Mesothelial cell of epicardium (in vitro differentiated cells): ENCODE measurements around the gene ALOXE3. TPM values are rescaled to one million over a fixed set of nuclear protein-coding genes. Genes with fewer than 3 reads are reported as not detected.

Source experiments
- DNase-seq, 2 experiments: peaks; one replicate each; pipeline ENCODE4 v3.0.0; 2021; ENCODE audit warnings: low spot score in 2 of 2; ENCODE audit not compliant: unreplicated experiment in 2 of 2
- H3K27ac Mint-ChIP-seq: 2 replicates; pipeline ENCODE4 v1.8.0; 2021; ENCODE audit warnings: mixed read lengths
- H3K27me3 Mint-ChIP-seq: 2 replicates; pipeline ENCODE4 v1.8.0; 2021; ENCODE audit warnings: low read depth, mixed read lengths
- H3K36me3 Mint-ChIP-seq: 2 replicates; pipeline ENCODE4 v1.8.0; 2021; ENCODE audit warnings: mixed read lengths
- H3K4me1 Mint-ChIP-seq: 2 replicates; pipeline ENCODE4 v1.8.0; 2021; ENCODE audit warnings: mixed read lengths
- H3K4me3 Mint-ChIP-seq: 2 replicates; pipeline ENCODE4 v1.8.0; 2021; ENCODE audit warnings: mild to moderate bottlenecking, moderate library complexity, mixed read lengths
- H3K9me3 Mint-ChIP-seq: 2 replicates; pipeline ENCODE4 v1.8.0; 2021; ENCODE audit warnings: mixed read lengths
- CTCF ChIP-seq: fragments of 200-600 bp; sonication (generic); IDR thresholded peaks from one replicate; pipeline ENCODE4 v1.5.0; 2021; ENCODE audit warnings: antibody characterized with exemption; ENCODE audit not compliant: unreplicated experiment
- total RNA-seq: library from RNA; stranded (reverse); gene quantifications from 3 replicates; pipeline ENCODE4 v1.2.1, GENCODE V29; 2021

The ALOXE3 gene
- total RNA-seq, 1 donor from 2014 or later: 0.09 TPM

GRCh38 chr17:8144401-8145231 is 26.3 kb upstream of the ALOXE3 start:
- H3K4me1 Mint-ChIP-seq: no peaks in the 10 kb centered on the region
- peaks cover 44% of the 10 kb centered on the region for H3K36me3 Mint-ChIP-seq
- H3K27ac Mint-ChIP-seq: no peak overlapping the region
- no peak for DNase-seq
- no peaks in the 10 kb centered on the region for H3K9me3 Mint-ChIP-seq
- no peak for TF ChIP-seq CTCF
- no peak overlapping the region for H3K4me3 Mint-ChIP-seq
- H3K27me3 Mint-ChIP-seq: no peaks in the 10 kb centered on the region

- Mint-ChIP-seq H3K27ac (no peak overlapping the region), H3K9me3 (no peaks in the 10 kb centered on the region), H3K4me3 (no peak overlapping the region)
Observed at GRCh38 chr17:8143581-8144400, 25.5 kb upstream of the ALOXE3 start.

GRCh38 chr17:8142887-8143580 is 24.7 kb upstream of the ALOXE3 start:
- H3K27ac Mint-ChIP-seq: no peak overlapping the region
- peaks cover 37% of the 10 kb centered on the region for H3K36me3 Mint-ChIP-seq
- H3K27me3 Mint-ChIP-seq: no peaks in the 10 kb centered on the region
- H3K4me3 Mint-ChIP-seq: no peak overlapping the region
- no peaks in the 10 kb centered on the region for H3K4me1 Mint-ChIP-seq
- DNase-seq: no peak
- no peak for TF ChIP-seq CTCF
- H3K9me3 Mint-ChIP-seq: no peaks in the 10 kb centered on the region

More at GRCh38 chr17:8143581-8144400, 25.5 kb upstream of the ALOXE3 start:
- H3K27me3 Mint-ChIP-seq: no peaks in the 10 kb centered on the region
- no peaks in the 10 kb centered on the region for H3K4me1 Mint-ChIP-seq
- TF ChIP-seq CTCF: no peak
- H3K36me3 Mint-ChIP-seq: peaks cover 42% of the 10 kb centered on the region
- DNase-seq: no peak

- H3K27me3 Mint-ChIP-seq: no peaks in the 10 kb centered on the region
- H3K4me1 Mint-ChIP-seq: no peaks in the 10 kb centered on the region
- H3K4me3 Mint-ChIP-seq: no peak overlapping the region
- no peak for TF ChIP-seq CTCF
- DNase-seq: no peak
- H3K9me3 Mint-ChIP-seq: no peaks in the 10 kb centered on the region
- no peak overlapping the region for H3K27ac Mint-ChIP-seq
- peaks cover 34% of the 10 kb centered on the region for H3K36me3 Mint-ChIP-seq
Observed at GRCh38 chr17:8142158-8142886, 24.0 kb upstream of the ALOXE3 start.

- H3K9me3 Mint-ChIP-seq: no peaks in the 10 kb centered on the region
- no peak overlapping the region for H3K4me3 Mint-ChIP-seq
- no peak for DNase-seq
- H3K4me1 Mint-ChIP-seq: no peaks in the 10 kb centered on the region
- TF ChIP-seq CTCF: no peak
- H3K27me3 Mint-ChIP-seq: no peaks in the 10 kb centered on the region
- H3K36me3 Mint-ChIP-seq: peaks cover 31% of the 10 kb centered on the region
- no peak overlapping the region for H3K27ac Mint-ChIP-seq
Observed at GRCh38 chr17:8141741-8142140, 23.4 kb upstream of the ALOXE3 start.
